HG03280 (cell line): ENCODE results near the gene COL6A3.

ENCODE experiments used
- ATAC-seq: cut with Tn5 transposase; IDR thresholded peaks from one replicate; pipeline ENCODE4 v1.9.1; 2021; ENCODE audit warnings: mild to moderate bottlenecking, moderate library complexity; ENCODE audit not compliant: unreplicated experiment

Gene COL6A3

DNA sequence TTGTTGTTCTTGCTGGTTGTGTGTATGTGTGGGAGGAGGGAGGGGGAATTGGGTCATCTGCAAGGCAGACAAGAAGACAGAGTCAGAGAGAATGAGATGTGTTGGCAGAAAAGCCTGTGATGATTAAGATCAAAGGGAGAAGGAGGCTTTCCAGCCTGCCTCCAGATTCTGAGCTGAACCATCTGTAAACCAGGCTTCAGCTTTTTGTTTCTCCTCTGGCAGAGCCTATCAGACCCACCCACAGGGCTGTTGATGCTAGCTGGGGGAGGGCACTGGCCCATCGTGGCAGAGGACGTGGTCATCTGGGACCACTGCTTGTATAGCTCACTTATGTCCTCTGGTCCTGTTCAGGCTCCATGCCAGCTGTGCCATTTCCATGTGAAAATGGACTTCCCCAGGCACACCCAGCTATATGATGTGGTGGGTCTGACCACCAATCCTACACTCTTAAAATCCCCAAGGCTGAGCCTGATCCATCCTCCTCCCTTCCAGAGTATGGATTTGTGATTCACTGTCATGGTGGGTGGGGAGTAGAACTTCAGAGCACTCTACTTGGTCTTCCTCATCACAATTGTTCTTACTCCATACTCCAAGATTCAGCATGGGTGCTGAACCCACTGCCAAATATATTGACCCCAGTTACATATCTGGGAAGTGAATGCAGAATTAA, 27.8 kb upstream of the COL6A3 start:
- ATAC-seq: no peak

DNA sequence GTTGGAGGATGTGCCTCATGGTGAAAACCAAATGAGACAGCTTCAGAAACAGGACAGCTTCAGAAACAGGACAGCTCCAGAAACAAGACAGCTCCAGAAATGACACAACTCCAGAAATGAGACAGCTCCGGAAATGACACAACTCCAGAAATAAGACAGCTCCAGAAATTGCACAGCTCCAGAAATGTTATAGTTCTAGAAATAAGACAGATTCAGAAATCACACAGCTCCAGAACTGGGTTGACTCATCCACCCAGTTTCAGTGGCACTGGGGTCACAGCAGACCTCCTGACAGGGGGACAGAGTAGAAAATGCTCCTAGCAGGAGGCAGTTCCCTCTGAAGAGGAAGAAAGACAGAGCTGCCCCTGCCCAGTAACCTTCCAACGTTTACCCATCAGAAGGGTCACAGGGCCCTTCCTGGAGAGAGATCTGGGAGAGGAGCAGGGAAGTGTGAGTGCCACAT, 26.9 kb upstream of the COL6A3 start:
- ATAC-seq: no peak

DNA sequence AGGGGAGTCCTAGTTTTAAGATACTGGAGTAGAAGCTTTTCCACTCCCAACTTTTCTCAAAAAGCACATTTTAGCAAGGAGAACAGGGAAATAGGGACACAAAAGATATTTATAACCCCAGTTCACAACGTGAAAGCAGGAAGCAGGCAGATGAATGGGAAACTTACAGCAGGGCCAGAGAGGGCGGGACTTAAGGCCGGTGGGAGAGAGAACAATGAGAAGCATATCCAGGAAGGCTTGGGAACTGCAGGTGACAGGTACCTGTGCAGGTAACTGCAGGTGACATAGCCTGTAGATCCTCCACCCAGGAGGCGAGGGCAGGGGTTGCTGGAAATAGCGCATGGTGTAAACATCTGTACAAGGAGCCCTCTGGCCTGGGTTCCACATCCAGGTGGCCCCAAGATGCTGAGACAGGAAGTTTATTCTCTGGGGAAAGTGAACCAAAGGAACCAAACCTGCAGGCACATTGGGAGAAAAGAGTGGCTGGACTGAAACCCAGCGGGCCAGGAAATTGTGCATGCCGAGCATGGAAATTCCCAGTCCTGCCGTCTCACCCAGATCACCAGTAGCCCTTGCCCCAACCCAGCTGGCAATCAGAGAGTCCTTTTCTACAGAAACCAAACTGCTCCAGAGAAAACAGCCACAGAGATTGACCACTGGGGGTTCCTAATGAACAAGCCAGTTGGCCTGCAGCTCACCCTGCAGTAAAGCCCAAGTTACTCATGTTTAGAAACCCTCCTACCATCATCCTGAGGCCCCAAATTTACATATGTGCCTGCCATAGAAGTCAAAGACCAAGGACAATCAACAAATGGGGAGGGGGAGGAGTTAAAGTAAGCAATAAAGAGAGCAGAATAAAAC, 24.3 kb upstream of the COL6A3 start:
- ATAC-seq: no peak

DNA sequence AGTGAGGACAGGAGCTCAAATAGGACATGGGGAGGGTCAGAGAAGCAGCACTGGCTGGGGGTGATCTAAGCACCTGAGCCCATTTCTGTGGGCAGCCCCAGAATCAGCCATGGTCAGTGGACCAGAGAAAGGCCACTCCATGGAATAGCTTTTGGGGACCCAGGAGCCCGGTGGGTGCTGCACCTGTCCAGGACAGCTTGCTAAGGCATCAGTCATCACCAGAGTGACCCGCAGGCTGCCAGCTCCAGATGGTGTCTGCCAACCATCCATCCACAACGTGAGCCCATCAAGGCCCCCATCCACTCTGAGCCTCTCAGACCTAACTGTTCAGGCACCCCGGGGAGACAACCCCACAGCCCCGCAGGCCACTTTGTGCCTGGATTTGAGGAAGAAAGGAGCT, 23.6 kb upstream of the COL6A3 start:
- no peak for ATAC-seq

DNA sequence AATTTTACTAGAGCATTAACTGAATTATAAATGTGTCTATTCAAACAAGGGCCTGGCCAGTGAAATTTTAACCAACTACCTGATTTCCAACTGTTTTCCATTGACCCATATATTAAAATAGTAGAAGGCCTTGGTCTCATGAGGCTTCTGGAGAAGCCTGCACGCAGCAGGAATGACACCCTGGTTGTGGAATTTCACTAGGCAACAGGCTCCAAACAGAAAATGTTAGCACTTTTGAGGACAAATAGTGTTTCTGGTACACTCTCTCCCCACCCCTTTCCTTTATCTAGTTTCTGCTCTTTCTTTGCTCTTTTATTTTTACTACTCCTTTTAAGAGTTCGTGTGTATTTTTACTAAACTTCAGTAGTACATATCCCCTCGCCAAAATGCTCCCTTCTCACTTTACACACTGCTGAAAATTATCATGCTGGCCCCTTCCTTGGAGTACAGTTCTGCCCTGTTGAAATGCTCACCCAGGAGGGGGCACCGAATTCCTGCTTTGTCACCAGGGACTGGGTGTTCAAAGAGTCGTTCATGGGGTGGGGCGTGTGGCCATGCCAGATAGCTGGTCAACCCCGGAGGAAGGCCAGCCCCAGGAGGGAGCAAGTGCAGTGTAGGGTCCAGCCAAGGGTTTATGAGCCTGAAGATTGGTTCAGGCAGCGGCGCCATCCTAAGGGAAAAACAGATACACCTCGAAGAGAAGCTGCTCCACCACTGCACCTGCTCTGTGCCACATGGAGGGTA, 22.1 kb upstream of the COL6A3 start:
- no peak for ATAC-seq

DNA sequence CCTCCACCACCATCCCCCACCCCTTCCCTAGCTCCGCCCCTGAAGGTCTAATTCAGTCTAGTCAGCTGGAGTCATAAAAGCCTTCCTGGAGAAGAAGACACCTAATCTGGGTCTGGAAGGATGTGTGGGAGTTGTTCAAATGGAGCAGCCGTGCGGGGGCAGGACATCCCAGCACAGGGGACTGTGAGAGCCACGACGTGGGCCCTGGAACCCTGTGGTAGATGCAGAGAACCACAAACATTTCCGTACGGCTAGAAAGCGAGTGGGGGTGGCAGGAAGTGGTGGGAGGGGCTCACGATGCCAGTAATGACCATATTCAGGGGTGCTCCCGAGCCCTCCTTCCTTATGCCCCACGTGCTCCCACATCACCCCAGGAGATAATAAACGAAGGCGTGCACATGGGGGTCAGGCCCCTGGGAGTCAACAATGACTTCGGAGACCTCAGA, 20.9 kb upstream of the COL6A3 start:
- ATAC-seq: no peak

DNA sequence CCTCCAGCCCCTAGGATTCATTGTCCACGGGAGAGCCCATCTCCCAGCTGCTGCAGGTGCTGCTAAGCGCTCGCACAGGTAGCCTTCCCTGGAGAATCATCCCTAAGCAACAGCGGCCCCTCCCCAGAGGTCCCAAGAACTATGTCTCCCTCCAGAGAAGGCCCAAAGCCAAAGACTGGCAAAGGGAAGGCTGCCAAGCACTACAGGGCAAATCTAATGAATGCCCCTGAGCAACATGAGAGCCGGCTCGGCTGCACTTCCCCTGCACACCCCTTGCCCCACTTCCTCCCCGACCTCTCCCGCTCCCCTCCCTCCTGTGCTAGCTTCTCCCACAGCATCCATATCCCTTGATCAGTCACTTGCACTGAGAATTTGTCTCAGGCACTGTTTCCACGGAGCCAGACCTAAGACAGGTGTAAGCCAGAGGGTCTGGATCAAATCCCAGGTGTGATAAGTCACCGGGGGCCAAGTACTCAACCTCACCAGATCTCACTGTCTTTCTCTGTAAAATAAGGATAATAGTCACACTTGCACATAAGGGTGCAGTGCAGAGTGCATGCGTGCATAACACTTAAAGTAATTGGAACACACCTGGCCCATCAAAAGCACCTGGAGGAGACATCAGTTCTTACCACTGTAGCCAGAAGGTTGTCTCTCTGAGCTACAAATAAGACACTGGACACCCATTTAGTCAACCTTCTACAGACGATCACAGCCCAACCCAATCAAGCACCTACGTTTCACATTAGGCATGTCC, 20.1 kb upstream of the COL6A3 start:
- ATAC-seq: no peak

DNA sequence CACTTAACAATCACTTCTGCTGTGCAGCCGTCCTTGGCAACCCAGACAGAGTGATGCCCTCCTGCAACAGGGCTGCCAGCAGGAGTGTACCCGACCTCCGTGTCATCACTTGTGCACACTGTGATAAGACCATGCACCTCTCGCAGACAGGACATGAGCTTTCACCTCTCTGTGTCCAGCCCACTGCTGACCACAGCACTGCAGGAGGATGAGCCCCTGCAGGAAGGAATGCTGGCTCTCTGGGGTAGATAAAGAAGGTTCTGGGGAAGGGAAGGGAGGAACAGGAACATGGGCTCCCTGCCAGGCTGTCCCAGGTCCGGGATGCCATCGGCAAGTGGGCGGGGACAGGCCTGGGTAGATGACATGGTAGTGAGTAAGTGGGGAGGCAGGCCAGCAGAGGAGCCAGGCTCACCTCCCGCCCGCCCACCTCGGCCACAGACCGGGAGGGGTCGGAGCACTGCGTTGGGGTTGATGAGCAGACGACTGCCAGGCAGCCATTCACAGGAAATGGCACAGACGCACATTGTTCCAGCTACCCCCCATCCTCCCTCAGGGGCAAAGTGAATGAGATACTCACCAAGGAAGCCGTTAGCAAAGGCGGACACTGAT, 18.6 kb upstream of the COL6A3 start:
- ATAC-seq: no peak

DNA sequence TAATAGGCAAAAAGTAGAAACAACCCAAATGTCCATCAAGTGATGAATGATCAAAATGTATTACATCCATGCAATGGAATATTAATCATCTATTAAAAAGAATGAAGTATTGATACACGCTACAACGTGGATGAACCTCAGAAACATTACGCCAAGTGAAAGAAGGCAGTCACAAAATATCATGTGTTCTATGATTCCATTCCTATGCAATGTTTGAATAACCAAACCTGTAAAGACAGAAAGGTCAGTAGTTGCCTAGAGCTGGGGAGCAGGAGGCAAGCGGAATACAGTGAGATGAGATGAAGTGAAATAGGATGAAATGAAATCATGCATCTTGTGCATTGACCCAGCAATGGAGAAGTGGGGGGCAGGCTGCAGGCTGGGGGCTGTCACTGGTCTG, 17.9 kb upstream of the COL6A3 start:
- no peak for ATAC-seq

DNA sequence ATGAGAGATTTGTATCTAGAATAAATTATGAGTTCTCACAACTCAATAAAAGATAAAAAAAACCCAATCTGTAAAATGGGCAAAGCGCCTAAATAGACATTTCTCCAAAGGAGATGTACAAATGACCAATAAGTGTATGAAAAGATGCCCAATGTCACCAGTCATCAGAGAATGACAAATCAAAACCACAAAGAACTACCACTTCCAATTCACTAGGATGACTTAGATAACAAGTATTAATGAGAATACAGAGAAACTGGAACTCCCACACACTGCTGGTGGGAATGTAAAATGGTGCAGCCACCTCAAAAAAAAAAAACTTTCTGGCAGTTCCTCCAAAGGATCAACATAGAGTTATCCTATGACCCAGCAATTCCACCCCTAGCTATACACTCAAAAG, 17.4 kb upstream of the COL6A3 start:
- no peak for ATAC-seq

DNA sequence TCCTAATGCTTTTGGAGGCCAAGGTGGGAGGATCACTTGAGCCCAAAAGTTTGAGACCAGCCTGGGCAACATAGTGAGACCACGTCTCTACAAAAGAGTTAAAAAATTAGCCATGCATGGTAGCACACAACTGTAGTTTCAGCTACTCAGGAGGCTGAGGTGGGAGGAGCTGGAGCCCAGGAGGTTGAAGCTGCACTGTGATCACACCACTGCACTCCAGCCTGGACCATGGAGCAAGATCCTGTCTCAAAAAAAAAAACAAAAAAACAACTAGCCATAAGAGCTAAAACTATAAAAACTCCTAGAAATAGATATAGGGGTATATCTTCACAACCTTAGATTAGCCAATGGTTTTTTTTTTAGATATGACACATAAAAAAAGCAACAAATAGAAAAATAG, 16.9 kb upstream of the COL6A3 start:
- ATAC-seq: no peak

DNA sequence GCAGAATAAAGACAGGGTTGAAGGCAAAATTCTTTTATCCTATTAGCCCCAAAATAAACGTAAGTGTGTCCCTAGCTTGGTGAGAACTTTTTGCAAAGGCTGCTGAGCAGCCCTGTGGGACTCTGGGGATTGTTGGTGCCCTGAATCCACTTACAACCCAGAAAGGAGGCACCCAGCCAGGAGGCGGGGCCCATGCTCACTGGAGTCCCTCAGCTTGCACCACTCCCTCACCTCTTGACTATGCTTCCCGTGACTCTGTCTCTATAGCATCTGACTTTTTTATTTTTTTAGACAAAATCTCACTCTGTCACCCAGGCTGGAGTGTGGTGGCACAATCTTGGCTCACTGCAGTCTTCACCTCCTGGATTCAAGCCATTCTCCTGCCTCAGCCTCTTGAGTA, 15.8 kb upstream of the COL6A3 start:
- ATAC-seq: no peak

DNA sequence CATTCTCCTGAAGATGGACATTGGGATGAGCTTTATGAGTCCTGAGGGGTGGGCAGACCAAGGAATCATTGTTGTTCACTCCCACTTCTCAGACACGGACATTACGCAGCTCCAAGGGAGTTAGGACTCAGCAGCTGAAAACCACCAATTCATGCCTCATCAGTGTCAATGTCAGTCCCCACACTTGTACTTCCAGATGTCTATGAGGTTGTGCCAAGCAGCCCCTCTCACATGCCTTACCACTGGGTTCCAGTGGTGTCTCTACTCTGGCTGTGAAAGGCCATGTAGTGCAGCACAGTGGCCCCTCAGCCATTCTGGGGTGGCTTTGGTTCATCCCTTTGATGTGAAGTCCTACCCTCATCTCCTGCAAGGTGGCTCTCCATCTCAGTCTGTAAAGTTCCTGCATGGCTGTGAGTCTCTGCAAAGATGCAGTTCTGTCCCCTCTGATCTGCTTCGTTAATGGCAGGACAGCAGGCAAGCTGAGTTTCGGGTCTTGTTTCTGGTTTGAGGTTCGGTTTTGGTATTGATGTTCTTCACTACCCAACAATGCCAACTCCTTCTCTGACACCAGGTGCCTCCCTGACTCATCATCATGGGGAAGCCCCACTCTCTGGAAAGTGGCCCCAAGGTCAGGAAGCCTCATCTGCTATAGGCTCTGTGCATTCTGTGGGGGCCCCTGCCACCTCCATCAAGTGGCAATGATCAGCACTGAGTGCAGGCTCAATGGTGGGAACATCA, 14.0 kb upstream of the COL6A3 start:
- peak; percentile 63 for ATAC-seq

DNA sequence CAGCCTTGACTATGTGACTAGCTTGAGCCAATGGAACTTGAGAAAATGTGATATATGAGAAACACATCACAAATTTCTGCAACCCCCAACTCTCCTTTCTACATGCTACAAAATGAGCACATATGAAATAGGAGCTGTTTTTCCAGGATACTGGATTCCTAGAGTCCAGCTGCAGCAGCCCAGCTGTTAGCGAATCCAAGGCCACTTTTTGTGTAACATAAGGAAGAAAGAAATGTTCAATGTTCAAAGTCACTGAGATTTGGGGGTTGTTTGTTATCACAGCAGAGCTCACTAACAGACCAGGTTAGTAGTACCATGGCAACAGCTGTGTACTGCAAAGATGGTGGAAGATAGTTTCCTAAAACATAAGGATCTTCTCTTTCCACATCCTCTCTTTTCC, 12.6 kb upstream of the COL6A3 start:
- no peak for ATAC-seq

DNA sequence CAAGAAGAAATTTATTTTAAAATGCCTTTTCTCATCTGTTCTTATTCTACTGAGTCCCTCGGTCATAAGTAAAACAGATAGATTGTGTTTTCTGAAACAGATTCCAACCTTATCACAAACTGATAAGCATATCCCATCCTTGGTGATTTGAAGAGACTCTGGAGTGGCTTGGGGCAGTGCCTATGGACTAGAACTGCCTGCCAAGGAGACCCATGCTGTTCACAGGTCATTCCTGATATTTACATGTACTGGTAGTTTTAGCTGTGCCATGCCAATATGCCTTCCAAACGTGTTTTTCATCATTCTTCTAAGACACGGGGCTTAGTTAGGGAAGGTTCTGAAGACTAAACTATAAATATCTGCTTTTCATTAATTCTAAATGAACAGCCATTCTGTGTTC, 11.4 kb upstream of the COL6A3 start:
- ATAC-seq: no peak

DNA sequence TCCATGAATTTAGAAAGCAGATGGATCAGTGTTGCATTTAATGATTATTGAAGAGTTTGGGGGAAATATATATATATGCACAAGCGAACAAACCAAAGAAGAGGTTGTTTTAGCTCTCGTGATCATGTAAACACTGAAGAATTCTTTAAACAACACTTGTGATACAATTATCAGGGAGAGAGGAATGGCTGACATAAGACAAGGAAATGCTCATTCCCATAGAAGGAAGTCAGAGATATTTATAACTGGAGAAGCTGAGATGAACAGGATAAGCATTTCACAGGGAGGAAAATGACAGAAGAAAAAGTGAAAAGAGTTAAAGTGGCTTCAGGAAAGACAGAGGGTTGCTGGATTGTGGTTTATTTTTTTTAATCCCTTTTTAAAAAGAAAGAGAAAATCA, 10.6 kb upstream of the COL6A3 start:
- no peak for ATAC-seq

DNA sequence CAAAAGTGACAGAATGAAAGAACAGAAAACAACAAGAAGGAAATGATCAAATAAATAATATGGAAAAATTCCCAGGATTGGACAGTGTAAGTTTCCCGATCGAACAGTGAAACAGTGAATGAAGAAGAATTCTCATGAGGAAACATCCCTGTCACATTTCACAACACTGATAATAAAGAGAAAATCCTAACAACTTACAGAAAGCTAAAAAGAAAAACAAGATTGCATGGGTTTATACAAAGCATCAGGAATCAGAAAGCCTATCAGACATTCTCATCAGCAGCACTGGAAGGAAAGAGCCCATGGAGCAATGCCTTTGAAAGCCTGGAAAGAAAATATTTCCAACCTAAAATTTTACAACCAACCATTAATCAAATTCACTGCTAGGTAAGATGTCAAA, 9.9 kb upstream of the COL6A3 start:
- no peak for ATAC-seq

DNA sequence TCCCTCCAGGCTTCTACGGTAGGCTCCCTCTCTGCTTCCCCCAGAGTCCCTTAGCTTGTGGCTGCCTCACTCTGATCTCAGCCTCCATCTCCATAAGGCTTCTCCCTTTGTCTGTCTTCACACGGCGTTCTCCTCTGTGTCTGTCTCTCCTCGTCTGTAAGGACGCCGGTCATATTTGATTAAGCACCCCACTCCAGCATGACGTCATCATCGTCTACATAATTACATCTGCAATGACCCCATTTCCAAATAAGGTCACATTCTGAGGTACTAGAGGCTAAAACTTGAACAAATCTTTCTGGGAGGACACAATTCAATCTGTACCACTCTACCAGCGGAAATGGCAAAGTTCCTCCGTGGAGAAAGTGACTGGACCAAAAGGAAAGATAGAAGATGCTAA, 8.3 kb upstream of the COL6A3 start:
- no peak for ATAC-seq

DNA sequence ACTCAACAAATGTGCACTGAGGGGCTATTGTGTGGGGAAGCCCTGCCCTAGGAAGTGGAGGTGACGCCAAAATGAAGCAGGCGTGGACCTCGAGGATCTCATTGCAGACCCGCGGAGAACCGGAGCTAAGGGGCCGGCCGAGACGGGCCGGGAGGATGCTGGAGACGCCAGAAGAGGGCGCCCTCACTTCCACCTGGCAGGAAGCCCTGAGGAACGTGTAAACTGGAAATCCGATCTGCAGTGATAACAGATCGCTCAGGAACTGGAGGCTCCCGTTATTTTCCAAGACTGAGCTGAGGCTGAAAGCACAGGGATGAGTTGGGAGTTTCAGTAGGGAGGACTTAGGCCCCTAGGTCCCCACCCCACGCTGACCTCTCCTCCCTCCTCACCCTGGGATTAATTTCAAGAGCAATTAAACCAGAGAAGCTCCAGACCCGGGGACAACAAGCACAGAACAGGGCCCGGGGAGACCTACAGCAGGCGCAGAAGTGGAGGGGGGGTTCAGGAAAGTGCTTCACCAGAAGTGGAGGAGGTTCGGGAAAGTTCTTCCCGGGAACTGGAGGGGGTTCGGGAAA, 7.7 kb upstream of the COL6A3 start:
- ATAC-seq: no peak

DNA sequence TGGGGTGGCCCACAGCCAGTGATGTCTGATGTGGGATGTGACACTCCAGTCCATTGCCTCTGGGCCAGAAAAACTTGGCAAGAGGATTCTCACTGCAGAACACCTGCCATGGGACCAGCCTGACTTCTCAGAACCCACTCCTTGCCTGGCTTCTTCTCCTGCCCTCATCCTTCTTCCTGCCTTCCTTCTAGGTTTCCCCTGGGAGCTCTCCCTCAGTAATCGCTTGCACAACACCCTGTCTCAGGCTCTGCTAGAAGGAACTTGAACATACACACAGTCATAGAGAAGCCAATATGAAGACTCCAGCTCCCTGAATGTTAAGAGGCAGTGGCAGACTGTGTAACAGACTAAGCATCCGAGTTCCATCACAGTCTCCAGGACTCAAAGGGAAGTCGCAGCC, 4.3 kb upstream of the COL6A3 start:
- no peak for ATAC-seq
